EH (cell line): ENCODE results near the gene C1QL1.

Experiments
- DNase-seq: peaks from one replicate; pipeline ENCODE4 v3.0.0-alpha.2; 2015; ENCODE audit warnings: low read depth

The C1QL1 gene

DNA sequence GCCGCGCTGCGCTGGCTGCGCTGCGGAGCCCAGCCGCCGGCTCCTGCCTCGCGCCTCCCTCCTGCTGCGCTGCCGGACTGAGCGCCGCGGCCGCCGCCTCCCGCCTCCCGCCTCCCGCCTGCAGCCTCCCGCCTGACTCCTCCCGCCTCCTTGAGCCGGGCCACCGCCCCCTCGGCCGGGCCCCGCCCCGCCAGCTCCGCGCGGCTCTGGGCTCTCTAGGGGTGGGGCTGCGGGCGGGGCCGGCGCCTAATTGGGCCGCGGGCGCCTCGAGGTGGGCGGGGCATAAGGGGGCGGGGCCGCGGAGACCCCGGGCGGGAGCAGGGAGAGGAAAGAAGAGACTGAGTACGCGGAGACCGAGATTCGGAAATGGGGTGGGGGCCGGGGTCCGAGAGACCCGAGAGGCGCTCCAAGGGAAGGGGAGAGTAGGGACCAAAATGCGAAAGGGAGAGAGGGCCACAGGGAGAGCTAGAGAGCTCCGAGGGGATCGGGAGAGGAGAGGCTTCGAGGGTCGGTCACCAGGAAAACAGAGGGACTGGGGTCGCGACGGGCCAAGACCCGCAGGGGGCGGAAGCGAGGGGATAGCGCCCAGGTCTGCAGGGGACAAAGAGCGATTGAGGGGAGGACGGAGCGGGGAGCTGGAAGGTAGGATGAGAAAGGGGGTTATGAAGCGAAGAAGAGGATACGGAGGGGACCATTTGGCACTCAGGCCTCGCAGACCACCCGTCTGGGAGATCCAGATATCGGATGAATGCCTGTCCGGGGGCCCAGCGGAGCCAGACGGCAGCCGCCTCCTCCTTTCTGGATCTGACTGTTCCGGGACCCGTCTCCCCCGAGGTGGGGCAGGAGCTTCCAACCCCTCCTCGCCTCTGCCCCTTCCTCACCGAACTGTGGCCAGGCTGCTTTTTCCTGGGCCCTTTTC, at the start of gene C1QL1:
TSS of gene C1QL1 (minus strand) at position 79 of the 919 bp plus-strand sequence. CDS start 255 bp downstream, outside the sequence.
- peak; percentile 93 for DNase-seq

GRCh38 chr17:45016823-45017222, 48.7 kb upstream of the C1QL1 start:
- DNase-seq, result peak; percentile 41

GRCh38 chr17:45016237-45016636, 48.1 kb upstream of the C1QL1 start:
- DNase-seq, result no peak

DNA sequence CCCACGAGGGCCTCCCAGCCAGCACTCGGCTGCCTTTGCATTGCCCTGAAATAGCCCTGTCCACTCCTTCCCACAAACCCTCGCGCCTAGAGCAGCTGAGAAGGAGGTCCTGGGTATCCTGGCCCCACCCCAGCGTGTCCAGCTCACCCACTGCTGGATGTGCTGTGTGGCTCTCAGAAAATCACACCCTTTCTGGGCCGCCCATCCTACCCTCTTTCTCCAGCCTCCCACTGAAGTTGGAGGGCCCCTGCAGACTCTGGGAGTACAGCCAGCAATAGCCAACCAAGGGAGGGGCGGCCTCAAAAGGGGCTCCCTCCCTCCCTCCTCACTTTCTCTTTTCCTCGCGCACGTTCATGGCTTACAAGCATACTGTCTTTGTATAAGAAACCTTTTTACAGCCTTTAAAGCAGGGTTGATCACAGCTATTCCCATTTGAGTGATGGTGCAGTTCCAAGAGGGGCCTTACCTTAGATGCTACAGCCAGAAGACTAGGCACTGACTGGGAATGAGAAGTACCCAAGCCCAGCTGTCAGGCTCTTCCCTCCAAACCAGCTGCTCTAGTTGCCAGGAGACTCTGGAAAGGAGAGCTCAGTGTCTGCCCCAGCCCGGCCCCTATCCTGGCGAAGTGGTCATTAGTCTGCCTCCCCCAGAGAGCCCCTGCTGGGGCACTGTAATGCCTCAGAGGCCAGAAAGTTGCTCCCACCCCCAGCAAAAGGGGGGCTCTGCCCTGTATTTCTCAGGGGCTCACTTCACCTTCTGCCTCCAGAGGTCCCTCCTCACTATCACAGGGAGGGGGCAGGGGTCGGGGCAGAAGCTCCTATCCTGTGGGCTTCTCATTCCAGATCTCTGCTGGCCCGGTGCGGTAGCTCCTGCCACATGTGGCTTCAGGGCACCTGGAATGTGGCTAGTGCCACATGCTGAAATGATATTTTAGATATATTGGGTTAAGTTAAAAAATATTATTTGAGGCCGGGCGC, 45.2 kb upstream of the C1QL1 start:
- no peak for DNase-seq

DNA sequence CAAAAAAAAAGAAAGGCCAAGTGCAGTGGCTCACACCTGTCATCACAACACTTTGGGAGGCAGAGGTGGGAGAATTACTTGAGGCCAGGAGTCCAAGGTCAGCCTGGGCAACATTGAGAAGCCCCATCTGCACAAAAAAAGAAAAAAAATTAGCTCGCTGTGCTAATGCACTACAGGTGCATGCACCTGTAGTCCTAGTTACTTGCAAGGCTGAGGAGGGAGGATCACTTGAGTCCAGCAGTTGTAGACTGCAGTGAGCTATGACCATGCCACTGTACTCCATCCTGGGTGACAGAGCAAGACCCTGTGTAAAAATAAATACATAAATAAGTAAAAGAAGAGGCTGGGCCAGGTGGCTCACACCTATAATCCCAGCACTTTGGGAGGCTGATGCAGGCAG, 43.7 kb upstream of the C1QL1 start:
- no peak for DNase-seq

DNA sequence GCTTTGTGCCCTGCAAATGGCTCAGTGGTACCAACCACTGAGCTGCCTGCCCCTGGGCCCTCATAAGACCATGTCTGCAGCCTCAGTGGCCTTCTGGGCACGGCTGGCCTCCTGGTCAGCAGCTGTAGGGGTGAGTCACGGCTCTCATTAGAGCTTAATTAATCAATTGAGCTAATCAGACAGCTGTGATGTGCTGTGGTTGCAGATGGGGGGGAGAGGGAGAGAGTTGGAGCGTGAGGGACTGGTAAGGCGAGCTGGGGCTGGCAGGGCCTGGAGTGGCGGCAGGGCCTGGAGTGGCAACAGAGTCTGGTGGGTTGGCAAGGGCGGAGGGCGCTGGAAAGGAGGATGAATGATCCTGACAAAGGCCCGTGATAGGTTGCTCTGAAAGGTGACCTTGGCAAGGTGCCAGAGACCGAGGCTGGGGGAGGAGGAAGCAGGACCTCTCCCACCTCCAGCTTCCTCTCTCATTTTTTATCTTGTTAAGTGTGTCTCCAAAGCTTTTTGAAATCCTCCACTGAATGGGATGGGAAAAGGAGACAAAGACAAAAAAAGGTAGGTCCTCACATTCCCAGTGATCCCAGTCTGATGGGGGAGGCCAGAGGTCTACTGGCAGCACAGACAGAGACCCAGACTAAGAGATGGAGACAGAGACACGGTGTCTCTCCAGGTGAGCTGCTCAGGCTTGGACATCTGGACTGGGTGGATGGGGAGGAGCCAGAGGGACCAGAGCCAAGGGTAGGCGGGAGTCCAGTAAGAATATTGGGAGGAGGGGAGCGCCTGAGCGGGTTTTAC, 41.8 kb upstream of the C1QL1 start:
- DNase-seq, result no peak

DNA sequence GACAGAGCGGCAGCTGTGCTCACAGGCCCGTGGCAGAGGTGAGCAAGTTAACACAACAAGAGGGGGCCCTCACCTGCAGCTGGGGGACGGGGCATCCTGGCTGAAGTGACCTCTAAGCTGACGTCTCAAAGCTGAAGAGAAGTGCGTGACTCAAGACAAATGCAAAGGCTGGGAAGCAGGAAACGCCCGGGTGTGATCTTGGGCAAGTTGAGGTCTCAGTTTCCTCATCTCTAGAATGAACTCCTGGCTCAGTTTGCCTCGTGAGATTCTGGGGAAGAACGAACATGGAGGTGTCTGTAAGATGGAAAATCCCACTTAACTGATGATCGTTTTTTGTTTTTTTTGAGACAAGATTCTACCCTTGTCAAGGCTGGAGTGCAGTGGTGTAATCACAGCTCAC, 40.1 kb upstream of the C1QL1 start:
- DNase-seq, result no peak

GRCh38 chr17:45006927-45007461, 38.9 kb upstream of the C1QL1 start:
- DNase-seq, result no peak

DNA sequence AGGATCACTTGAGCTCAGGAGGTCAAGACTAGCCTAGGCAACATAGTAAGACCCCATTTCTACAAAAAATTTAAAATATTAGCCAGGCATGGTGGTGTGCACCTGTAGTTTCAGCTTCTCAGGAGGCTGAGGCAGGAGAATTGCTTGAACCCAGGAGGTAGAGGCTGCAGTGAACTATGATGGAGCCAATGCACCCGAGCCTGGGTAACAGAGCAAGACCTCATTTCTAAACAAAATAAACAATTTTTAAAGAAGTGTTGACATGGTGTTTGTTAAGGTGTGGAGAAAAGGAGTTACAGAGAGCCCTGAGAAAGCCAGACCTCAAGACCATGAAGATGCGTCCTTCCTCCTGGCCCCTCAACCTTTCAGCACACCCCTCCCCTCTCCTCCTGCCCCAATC, 37.6 kb upstream of the C1QL1 start:
- no peak for DNase-seq

DNA sequence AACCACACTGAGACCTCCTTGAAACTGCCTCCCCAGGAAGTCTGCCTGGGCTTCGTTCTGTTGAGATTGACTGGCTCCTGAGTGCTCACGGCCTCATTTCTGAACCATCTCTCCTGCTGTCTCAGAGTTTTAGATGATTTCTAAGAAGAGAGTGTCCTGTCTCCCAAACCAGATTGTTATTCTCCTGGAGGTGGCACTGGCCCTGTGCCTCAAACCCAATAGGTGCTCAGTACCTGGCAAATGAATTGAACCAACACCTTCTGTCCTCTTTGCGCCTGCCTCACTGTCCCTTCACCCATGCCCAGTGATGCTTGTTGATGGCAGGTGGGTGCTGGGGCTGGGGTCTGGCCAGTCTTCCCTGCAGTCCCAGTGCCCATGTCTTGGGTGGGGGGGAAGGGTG, 36.3 kb upstream of the C1QL1 start:
- no peak for DNase-seq

DNA sequence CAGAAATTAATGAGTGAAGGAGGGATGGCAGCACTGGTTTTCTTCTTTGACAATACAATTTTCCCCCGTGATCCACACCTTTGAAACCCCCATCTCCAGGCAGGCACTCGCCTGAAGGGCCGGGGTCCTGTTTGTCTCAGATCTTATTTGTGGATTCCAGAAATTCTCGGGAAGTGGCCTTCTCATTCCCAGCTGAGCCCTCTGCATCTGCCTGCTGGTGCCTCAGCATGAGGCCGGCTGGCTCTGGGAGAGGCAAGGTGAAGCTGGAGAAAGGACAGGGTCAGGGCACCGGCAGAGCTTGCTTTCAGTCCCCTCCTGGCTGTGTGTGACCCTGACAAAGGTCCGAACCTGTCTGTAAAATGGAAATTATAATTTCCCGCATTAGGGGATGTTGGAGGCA, 35.8 kb upstream of the C1QL1 start:
- DNase-seq, result no peak

- no peak for DNase-seq
These were observed 33.2 kb upstream of the C1QL1 start for GRCh38 chr17:45001310-45001709.

GRCh38 chr17:44999433-44999832, 31.3 kb upstream of the C1QL1 start:
- no peak for DNase-seq

GRCh38 chr17:44998646-44999045, 30.5 kb upstream of the C1QL1 start:
- DNase-seq, result no peak

DNA sequence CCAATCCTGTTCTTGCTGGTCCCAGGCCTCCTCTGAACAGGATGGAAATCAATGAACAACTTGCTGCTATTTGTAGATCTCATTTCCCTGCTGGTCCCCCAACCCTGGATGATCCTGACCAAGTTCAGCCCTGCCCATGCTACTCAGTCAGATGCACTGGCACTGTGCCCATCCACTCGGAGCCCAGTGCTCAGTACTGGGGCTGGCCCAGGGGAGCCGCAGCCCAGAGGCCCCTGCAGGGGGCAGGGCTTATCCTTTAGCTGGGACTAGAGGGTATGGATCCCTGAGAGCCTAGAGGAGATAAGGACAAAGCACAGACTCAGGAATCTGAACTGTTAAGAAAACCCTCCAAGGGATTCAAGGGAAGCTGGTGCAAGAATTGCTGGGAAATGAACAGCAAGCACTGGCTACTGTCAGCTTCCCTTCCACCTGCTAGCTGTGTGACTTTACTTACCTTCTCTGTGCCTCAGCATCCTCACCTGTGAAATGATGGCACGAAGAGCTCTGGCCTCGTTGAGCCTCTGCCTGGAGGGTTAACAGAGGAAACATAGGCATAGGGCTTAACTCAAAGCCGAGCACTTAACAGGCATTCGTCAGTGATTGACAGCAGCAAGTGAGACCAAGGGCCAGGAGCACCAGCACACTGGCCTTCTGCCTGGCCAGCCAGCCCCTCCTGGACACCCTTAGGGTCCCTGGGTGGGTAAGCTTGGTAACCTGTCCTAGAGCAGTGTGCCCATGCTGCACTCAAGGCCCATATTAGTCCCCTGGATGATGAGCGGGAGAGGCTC, 29.8 kb upstream of the C1QL1 start:
- DNase-seq, result peak; percentile 34

DNA sequence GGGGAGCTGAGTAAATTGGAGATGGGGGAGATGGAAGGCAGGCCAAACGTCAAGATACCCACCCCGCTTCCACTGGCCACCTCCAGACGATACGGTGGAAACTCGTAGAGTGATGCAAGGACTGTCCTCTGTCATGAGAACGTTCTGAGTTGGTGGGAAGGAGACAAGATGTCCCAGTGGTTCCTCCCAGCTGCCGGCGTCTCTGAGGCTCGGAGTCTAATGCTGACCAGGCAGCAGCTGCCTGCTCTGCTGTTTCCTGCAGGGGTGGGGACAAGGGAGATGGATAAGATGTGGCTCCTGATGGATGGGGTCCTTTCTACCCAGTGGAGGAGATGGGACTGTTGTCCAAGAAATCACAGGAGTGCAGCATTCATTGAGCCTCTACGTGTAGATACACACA, 28.2 kb upstream of the C1QL1 start:
- no peak for DNase-seq

GRCh38 chr17:44995436-44996001, 27.4 kb upstream of the C1QL1 start:
- no peak for DNase-seq

DNA sequence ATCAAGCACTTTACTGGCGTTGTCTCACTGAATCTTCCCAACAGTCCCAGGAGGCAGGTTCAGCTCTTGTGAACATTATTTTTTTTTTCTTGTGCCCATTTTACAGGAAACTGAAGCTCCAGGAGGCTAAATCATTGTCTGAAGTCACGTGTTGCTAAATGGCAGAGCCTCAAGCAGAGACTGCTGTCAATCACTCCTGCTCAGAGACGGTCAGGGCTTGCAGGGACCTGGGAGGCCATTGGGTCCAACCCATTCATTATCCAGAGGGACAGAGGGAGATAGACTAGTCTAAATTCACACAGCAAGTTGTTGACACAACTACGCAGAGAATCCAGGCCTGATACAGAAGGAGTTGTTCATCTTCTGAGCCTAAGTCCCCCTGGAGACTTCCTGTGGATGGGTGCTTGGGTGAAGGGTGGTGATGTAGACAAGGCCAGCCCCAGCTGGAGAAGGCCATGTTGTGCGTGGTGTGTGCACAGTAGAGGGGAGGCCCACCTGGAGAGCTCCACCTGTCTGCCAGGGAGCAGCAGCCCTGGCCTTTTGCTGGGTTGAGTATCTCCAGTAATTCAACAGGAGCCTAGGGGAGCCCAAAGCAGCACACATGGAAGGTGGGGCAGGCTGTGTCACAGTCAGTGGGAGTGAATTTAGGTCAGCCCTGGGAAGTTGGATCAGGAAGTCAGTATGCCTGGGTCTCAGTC, 24.3 kb upstream of the C1QL1 start:
- DNase-seq, result no peak

- no peak for DNase-seq
These were observed 22.9 kb upstream of the C1QL1 start for GRCh38 chr17:44990994-44991393.
